ENCODE results near the gene TBKBP1.
A peak's percentile ranks its signal among the peaks of the same experiment; 100 is the strongest.

TBKBP1 gene

DNA sequence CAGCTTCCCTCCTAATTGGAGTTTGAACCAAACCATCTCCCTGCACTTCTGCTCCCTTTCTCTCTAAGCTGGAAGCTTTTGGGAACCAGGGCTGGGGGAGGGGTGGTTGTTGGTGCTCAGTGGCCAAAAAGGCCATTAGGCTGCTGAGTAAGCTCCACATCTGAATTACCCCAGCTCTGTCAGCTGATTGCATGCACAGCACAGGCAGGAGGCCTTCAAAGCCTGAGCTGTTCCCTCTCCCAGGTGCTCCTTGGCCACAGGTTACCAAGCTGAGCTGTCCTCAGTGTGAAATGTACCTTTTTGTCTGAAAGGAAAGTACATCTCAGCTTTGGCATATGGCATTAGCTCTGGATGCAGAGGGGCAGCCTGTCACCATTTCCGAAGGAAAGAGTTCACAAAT lies 6.2 kb upstream of the TBKBP1 start:
- Histone ChIP-seq H3K27me3 (ENCODE audit: control insufficient read depth, insufficient read depth, low read length, poor library complexity, severe bottlenecking) (no peaks in the 10 kb centered on the region), H3K4me1 (ENCODE audit: control insufficient read depth, insufficient read depth, low read length) (peaks cover 9% of the 10 kb centered on the region), H3K36me3 (ENCODE audit: control insufficient read depth, insufficient read depth, low read length) (peaks cover 16% of the 10 kb centered on the region), H3K27ac (ENCODE audit: insufficient read depth, low read depth, low read length, poor library complexity, severe bottlenecking) (no peak overlapping the region), H3K4me3 (ENCODE audit: insufficient read depth, low read depth, low read length) (no peak overlapping the region), H3K9me3 (ENCODE audit: control insufficient read depth, low read length) (no peaks in the 10 kb centered on the region)
- WGBS, 2 experiments = 80 to 83% methylated on average over 1 of the region's 1 CpG

DNA sequence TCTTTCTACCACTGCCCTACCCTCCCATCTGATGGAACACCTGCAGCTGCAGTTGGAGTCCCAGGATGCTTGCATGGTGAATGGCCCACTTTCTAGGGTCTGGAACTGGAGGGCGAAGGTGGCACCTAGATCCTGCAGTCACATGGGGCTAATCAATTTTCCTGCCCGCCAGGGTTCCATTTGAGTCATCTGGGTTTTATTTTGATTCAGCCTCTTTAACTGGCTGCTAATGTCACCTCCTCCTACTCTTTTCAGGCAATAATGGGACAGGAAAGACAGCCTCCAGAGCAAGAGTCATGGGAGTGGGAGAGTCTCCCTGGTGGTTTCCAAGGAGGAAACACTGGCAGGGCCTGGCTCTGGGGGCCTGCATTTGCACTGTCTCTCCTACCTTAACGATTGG lies 3.8 kb upstream of the TBKBP1 start:
- peaks cover 3% of the 10 kb centered on the region for H3K36me3 ChIP-seq (ENCODE audit: control insufficient read depth, insufficient read depth, low read length)
- peaks cover 18% of the 10 kb centered on the region for H3K4me1 ChIP-seq (ENCODE audit: control insufficient read depth, insufficient read depth, low read length)
- 84 to 85% methylated on average over 3 of the region's 3 CpGs for WGBS, 2 experiments
- H3K4me3 ChIP-seq (ENCODE audit: insufficient read depth, low read depth, low read length) = no peak overlapping the region
- no peaks in the 10 kb centered on the region for H3K27me3 ChIP-seq (ENCODE audit: control insufficient read depth, insufficient read depth, low read length, poor library complexity, severe bottlenecking)
- no peaks in the 10 kb centered on the region for H3K9me3 ChIP-seq (ENCODE audit: control insufficient read depth, low read length)
- no peak overlapping the region for H3K27ac ChIP-seq (ENCODE audit: insufficient read depth, low read depth, low read length, poor library complexity, severe bottlenecking)

DNA sequence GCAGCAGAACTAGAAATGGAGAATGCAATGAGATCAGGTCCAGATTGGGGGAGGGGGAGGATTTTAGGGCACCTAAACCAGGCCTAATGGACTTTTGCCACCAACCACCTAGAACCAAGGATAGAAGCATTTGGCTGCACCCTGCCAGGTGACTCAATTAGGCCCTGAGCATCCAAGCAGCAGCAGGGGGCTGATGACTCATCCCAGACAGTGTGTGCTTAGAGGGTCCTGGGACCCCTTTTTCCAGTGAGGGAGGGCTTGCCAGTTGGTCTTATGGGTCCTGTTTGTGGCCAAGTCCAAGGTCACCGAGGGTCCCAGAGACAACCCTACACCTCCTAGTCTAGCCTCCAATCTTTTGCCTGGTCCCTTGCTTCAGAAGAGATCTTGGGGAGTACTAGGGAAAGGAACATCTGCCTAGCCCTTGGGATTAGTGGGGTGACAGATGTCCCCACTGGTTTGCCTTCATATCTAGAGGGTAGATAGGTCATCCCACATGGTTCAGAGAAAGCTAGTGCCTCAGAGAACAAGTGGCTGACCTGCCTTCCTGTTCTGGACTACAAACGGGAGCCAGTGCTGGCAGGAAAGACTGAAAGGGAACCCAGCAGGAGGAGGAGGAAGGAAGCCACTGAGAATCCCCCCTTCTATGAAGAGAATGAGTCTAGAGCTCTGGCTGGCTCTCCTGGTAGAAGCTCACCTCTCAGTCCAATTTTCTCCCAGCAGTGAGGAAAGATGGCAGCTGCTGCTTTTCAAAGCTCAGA lies 1.6 kb upstream of the TBKBP1 start:
- 45 to 61% methylated on average over 2 of the region's 2 CpGs for WGBS, 2 experiments
- H3K27me3 ChIP-seq (ENCODE audit: control insufficient read depth, insufficient read depth, low read length, poor library complexity, severe bottlenecking) = no peaks in the 10 kb centered on the region
- peaks cover 18% of the 10 kb centered on the region for H3K4me1 ChIP-seq (ENCODE audit: control insufficient read depth, insufficient read depth, low read length)

DNA sequence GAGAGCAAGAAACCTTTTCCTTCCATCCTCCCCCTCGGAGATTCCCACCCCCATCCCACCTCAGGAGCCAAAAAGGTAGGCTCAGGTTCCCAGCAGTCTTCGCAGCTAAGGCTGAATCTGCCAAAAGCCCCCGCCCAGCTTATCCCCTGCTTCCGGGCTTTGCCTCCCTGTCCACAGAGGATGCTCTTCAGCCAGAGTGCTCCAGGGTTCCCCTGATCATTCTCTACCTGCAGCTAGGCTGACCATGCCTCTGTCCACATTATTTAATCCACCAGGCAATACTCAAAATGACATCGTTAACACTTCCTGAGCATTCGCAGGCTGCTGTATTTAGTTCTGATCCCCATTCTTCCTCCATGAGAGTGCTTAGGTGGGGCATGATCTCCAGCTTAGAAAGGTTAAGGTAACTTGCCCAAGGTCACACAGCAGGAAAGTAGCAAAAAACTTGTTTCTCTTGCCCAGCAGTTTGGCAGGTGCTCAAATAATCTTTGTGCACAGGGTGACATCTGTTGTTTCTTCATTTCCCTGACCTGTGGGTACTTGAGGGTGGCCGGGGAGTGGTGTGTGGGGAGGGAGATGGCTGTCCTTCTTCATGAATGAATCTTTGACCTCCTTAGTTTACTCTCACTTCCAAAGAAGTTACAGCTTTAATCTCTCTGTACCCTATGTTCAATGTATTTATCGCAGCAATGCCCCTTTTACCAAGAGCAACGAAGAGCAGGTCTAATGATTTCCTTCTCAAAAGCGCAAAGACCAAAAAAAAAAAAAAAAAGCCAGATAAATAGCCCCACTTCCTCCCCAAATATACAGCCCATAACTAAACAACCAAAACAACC lies 848 bp upstream of the TBKBP1 start:
- Histone ChIP-seq H3K4me3 (ENCODE audit: insufficient read depth, low read depth, low read length) (peak overlapping the region; percentile 67), H3K9me3 (ENCODE audit: control insufficient read depth, low read length) (no peaks in the 10 kb centered on the region), H3K4me1 (ENCODE audit: control insufficient read depth, insufficient read depth, low read length) (peaks cover 14% of the 10 kb centered on the region), H3K36me3 (ENCODE audit: control insufficient read depth, insufficient read depth, low read length) (peaks cover 5% of the 10 kb centered on the region), H3K27me3 (ENCODE audit: control insufficient read depth, insufficient read depth, low read length, poor library complexity, severe bottlenecking) (no peaks in the 10 kb centered on the region), H3K27ac (ENCODE audit: insufficient read depth, low read depth, low read length, poor library complexity, severe bottlenecking) (peak overlapping the region; percentile 27)
- WGBS, 2 experiments = 23 to 25% methylated on average over 9 to 10 of the region's 10 CpGs

More for the DNA sequence above, 1.6 kb upstream of the TBKBP1 start:
- no peak overlapping the region for H3K27ac ChIP-seq (ENCODE audit: insufficient read depth, low read depth, low read length, poor library complexity, severe bottlenecking)
- H3K9me3 ChIP-seq (ENCODE audit: control insufficient read depth, low read length) = no peaks in the 10 kb centered on the region
- H3K4me3 ChIP-seq (ENCODE audit: insufficient read depth, low read depth, low read length) = no peak overlapping the region
- peaks cover 4% of the 10 kb centered on the region for H3K36me3 ChIP-seq (ENCODE audit: control insufficient read depth, insufficient read depth, low read length)

DNA sequence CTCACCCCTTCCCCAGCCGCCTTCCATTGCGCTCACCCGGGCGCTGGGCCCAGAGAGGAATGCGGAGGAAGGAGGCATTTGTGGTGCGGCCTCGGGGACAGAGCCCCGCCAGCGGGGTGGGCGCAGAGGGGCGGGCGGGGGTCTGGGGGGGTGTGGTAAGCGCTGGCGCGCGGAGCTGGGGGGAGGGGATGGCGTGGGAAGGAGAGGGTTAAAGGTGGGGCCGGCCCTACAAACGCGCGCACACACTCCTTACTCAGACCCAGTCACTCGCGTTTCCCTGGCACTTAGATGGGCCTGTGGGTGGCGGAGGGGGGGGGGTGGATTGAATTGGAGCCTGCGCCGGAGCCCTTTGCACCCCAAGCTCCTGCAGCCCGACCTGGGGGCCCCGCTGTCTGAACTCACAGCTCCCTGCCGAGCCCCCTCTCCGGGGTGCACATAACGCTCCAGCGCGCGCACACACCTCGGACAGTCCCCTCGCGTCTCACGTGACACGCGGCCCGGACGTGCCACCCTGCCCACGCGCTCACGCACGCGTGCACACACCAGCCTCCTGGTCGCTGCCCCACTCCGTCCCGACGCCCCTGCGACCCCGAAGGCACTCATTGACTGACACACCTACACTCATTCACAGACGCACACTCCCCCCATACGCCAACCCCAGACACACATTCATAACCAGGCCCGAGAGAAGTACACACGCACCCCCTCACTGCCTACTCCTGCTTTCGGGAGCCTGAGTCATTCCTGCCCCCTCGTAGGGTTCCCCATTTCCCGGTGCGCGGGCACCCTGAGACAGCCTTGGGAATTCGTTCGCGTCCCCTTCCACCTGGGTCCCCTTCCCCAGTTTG lies 844 bp downstream of the TBKBP1 start:
- Histone ChIP-seq H3K36me3 (ENCODE audit: control insufficient read depth, insufficient read depth, low read length) (peaks cover 11% of the 10 kb centered on the region), H3K4me3 (ENCODE audit: insufficient read depth, low read depth, low read length) (peak overlapping the region; percentile 67), H3K27me3 (ENCODE audit: control insufficient read depth, insufficient read depth, low read length, poor library complexity, severe bottlenecking) (no peaks in the 10 kb centered on the region), H3K9me3 (ENCODE audit: control insufficient read depth, low read length) (no peaks in the 10 kb centered on the region), H3K4me1 (ENCODE audit: control insufficient read depth, insufficient read depth, low read length) (peaks cover 14% of the 10 kb centered on the region), H3K27ac (ENCODE audit: insufficient read depth, low read depth, low read length, poor library complexity, severe bottlenecking) (no peak overlapping the region)
- WGBS, 2 experiments = 0 to 1% methylated on average over 60 to 65 of the region's 65 CpGs

DNA sequence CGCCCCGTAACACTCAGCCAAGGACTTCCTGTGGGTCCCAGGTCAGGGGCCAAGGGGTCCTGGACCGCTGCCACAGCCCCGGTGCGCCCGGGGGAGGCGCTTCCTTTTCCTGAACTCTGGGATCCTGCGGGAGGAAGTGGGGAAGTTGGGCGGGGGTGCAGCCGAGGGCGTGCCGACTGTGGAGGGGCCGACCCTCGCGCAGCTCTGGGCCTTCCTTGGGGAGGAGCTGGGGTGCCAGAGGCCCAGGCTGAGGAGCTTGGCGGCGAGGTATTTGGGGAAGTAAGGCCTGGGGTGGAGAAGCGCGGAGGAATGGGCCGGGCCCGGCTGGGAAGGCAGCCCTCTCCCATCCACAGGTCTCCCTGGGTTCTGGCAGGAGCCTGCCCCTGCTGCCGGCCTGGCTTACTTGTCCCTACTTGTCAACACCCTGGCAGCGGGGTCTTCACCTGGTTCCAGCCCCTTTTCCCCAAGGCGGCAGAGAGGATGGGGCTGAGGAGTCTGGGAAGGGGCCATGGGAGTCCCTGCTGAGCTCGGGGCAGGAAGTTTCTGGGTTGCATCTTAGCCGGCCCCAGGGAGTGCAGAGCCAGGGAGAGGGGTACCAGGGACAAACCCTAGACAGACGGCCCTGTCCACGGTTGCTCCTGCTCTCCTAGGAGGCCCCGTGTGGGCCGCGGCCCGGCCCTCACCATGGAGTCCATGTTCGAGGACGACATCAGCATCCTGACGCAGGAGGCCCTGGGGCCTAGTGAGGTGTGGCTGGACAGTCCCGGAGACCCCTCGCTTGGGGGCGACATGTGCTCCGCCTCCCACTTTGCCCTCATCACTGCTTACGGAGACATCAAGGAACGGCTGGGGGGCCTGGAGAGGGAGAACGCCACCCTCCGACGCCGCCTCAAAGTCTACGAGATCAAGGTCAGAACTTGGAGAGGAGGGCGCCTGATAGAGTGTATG lies 1.7 kb downstream of the TBKBP1 start:
- peaks cover 19% of the 10 kb centered on the region for H3K4me1 ChIP-seq (ENCODE audit: control insufficient read depth, insufficient read depth, low read length)

DNA sequence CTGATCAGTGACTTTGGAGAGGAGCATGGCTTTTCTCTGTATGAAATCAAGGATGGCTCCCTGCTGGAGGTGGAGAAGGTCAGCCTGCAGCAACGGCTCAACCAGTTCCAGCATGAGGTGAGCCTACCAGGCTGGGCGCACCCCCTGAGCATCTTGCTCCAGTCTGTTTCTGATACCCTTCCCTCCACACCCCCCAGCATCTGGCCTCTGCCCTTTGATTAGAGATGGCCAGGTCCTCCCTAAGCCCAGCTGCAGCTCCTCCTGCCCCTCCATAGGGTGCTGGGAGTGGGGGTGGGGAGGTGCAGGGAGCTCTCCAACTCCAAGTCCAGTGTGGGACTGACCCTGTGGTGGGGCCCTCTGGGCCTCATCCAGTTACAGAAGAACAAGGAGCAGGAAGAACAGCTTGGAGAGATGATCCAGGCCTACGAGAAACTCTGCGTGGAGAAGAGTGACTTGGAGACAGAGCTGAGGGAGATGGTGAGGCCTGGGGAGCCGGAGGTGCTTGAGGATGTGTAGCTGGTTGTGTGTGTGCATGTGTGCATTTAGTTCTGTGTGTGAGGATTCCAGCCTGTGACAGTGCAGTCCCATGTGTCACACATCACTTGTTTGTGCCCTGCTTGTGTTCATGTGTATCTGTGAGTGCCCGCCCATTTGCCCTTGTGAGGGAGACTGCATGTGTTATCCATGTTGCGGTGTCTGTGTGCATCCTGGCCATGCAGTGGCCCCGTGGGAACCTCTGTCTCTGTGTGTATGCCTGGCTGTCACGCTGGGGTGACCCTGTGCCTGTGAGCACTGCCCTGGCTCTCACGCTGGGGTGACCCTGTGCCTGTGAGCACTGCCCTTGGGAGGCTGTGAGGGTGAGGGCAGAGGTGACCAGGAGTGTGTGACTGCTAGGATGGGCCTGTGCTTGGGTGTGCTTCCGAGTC lies 3.0 kb downstream of the TBKBP1 start:
- Histone ChIP-seq H3K36me3 (ENCODE audit: control insufficient read depth, insufficient read depth, low read length) (peaks cover 11% of the 10 kb centered on the region), H3K4me3 (ENCODE audit: insufficient read depth, low read depth, low read length) (no peak overlapping the region), H3K9me3 (ENCODE audit: control insufficient read depth, low read length) (no peaks in the 10 kb centered on the region), H3K27ac (ENCODE audit: insufficient read depth, low read depth, low read length, poor library complexity, severe bottlenecking) (no peak overlapping the region), H3K4me1 (ENCODE audit: control insufficient read depth, insufficient read depth, low read length) (peaks cover 29% of the 10 kb centered on the region), H3K27me3 (ENCODE audit: control insufficient read depth, insufficient read depth, low read length, poor library complexity, severe bottlenecking) (no peaks in the 10 kb centered on the region)
- WGBS, 2 experiments = 92 to 94% methylated on average over 11 of the region's 11 CpGs

More for the DNA sequence above, 1.7 kb downstream of the TBKBP1 start:
- WGBS, 2 experiments = 39 to 42% methylated on average over 47 of the region's 47 CpGs
- peaks cover 11% of the 10 kb centered on the region for H3K36me3 ChIP-seq (ENCODE audit: control insufficient read depth, insufficient read depth, low read length)
- no peaks in the 10 kb centered on the region for H3K27me3 ChIP-seq (ENCODE audit: control insufficient read depth, insufficient read depth, low read length, poor library complexity, severe bottlenecking)
- H3K27ac ChIP-seq (ENCODE audit: insufficient read depth, low read depth, low read length, poor library complexity, severe bottlenecking) = no peak overlapping the region
- no peaks in the 10 kb centered on the region for H3K9me3 ChIP-seq (ENCODE audit: control insufficient read depth, low read length)
- H3K4me3 ChIP-seq (ENCODE audit: insufficient read depth, low read depth, low read length) = peak overlapping the region; percentile 67

DNA sequence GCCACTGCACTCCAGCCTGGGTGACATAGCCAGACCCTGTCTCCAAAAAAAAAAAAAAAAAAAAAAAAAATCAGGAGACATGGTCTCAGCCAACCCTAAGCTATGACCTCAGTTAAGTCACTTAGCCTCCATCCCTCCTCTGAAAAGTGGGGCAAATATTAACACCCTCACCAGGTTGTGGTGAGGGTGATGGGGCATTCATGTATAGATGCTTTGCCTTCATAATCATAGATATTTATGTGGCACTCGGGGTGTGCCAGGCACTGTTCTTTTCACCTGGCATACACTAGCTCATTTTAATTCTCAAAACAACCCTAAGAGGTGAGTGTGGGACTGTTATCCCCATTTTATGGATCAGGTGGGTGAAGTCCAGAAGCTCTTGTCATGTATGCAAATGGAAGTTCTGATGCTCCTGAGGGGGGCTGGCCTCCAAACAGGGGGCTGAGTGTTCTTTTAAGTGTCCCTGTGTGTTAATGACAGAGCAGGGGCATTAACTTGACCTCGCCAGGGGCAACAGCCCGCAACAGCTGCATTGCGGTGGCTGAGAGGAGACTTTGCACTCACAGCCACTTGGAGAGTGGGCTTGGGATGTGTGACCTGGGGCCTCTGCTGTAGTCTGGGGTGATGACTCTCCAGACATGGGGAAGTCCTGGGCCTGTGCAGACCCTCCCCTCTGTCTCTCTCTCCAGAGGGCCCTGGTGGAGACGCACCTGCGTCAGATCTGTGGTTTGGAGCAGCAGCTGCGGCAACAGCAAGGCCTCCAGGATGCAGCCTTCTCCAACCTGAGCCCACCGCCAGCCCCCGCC lies 4.1 kb downstream of the TBKBP1 start:
- WGBS, 2 experiments = 76 to 78% methylated on average over 8 to 9 of the region's 9 CpGs
- H3K9me3 ChIP-seq (ENCODE audit: control insufficient read depth, low read length) = no peaks in the 10 kb centered on the region
- no peak overlapping the region for H3K27ac ChIP-seq (ENCODE audit: insufficient read depth, low read depth, low read length, poor library complexity, severe bottlenecking)
- H3K36me3 ChIP-seq (ENCODE audit: control insufficient read depth, insufficient read depth, low read length) = peaks cover 11% of the 10 kb centered on the region
- H3K4me1 ChIP-seq (ENCODE audit: control insufficient read depth, insufficient read depth, low read length) = peaks cover 23% of the 10 kb centered on the region
- H3K4me3 ChIP-seq (ENCODE audit: insufficient read depth, low read depth, low read length) = no peak overlapping the region
- H3K27me3 ChIP-seq (ENCODE audit: control insufficient read depth, insufficient read depth, low read length, poor library complexity, severe bottlenecking) = no peaks in the 10 kb centered on the region
